Colonic mucosa (tissue), 4 donors: ENCODE results near the gene PHLDB2. TPM values are rescaled to one million over a fixed set of nuclear protein-coding genes. Genes with fewer than 3 reads are reported as not detected.

Experiments
- DNase-seq: peaks from one replicate; pipeline ENCODE4 v3.0.0-alpha.2; 2020
- H3K27ac ChIP-seq: fragments of 200-600 bp; one replicate; pipeline ENCODE4 v1.8.0; 2021
- H3K27me3 ChIP-seq: fragments of 200-600 bp; one replicate; pipeline ENCODE4 v1.8.0; 2021
- H3K36me3 ChIP-seq: fragments of 200-600 bp; one replicate; pipeline ENCODE4 v1.8.0; 2021
- H3K4me1 ChIP-seq: fragments of 200-600 bp; one replicate; pipeline ENCODE4 v1.8.0; 2021; ENCODE audit warnings: mild to moderate bottlenecking
- H3K4me3 ChIP-seq: fragments of 200-600 bp; one replicate; pipeline ENCODE4 v1.8.0; 2021
- H3K9ac ChIP-seq, 2 donors: one replicate each; pipeline ENCODE4 v1.7.0; 2013; ENCODE audit warnings: control low read depth in 2 of 2, low read depth in 2 of 2, low read length in 2 of 2
- H3K9me3 ChIP-seq: fragments of 200-600 bp; one replicate; pipeline ENCODE4 v1.8.0; 2021
- intact Hi-C: fragments of 100-400 bp; cut with DNase I; formaldehyde crosslinking; loops from one replicate; pipeline ENCODE4 v1.14.1; 2022
- total RNA-seq, 2 donors: library from RNA; stranded (reverse); fragmentation: NEBNext Ultra II Directional in 1 of 2; extraction: Animal tissue kit (Norgen Biotek cat#: 25700) in 1 of 2; gene quantifications; one replicate each; pipeline ENCODE4 v1.2.1, GENCODE V29; 2021
- TF ChIP-seq, protein P1 (sequence below): fragments of 200-600 bp; IDR thresholded peaks from one replicate; pipeline ENCODE4 v1.8.0; 2022; ENCODE audit warnings: antibody characterized with exemption, mild to moderate bottlenecking
- donor health status: healthy.
- donor health status: DM: no; HTN: no; CAD: no.
- donor health status: DM: no; HTN: no; CAD: no.

The PHLDB2 gene
- total RNA-seq, 2 donors from 2014 or later = 3.1 to 33.4 TPM

DNA sequence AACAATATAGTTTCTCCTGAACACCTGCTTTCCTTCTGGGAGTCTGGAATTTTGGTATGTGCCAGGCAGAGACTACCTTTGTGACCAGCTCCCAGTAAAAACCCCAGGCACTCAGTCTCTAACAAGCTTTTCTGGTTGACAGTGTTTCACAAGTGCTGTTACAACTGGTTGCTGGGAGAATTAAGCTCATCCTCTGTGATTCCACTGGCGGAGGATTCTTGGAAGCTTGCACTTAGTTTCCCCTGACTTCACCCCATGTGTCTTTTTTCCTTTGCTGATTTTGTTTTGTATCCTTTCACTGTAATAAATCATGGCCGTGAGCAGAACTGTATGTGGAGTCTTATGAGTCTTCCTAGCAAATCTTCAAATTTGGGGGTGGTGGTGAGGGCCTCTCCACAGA is 134.0 kb downstream of the PHLDB2 start:
- Histone ChIP-seq H3K9me3 (no peaks in the 10 kb centered on the region), H3K27ac (no peak overlapping the region), H3K27me3 (no peaks in the 10 kb centered on the region), H3K36me3 (no peaks in the 10 kb centered on the region), H3K9ac (no peak overlapping the region), H3K4me3 (no peak overlapping the region), H3K4me1 (no peaks in the 10 kb centered on the region)
- intact Hi-C loops = no loop called here
- TF ChIP-seq, protein P1, sequence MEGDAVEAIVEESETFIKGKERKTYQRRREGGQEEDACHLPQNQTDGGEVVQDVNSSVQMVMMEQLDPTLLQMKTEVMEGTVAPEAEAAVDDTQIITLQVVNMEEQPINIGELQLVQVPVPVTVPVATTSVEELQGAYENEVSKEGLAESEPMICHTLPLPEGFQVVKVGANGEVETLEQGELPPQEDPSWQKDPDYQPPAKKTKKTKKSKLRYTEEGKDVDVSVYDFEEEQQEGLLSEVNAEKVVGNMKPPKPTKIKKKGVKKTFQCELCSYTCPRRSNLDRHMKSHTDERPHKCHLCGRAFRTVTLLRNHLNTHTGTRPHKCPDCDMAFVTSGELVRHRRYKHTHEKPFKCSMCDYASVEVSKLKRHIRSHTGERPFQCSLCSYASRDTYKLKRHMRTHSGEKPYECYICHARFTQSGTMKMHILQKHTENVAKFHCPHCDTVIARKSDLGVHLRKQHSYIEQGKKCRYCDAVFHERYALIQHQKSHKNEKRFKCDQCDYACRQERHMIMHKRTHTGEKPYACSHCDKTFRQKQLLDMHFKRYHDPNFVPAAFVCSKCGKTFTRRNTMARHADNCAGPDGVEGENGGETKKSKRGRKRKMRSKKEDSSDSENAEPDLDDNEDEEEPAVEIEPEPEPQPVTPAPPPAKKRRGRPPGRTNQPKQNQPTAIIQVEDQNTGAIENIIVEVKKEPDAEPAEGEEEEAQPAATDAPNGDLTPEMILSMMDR = no peak
- DNase-seq = no peak

DNA sequence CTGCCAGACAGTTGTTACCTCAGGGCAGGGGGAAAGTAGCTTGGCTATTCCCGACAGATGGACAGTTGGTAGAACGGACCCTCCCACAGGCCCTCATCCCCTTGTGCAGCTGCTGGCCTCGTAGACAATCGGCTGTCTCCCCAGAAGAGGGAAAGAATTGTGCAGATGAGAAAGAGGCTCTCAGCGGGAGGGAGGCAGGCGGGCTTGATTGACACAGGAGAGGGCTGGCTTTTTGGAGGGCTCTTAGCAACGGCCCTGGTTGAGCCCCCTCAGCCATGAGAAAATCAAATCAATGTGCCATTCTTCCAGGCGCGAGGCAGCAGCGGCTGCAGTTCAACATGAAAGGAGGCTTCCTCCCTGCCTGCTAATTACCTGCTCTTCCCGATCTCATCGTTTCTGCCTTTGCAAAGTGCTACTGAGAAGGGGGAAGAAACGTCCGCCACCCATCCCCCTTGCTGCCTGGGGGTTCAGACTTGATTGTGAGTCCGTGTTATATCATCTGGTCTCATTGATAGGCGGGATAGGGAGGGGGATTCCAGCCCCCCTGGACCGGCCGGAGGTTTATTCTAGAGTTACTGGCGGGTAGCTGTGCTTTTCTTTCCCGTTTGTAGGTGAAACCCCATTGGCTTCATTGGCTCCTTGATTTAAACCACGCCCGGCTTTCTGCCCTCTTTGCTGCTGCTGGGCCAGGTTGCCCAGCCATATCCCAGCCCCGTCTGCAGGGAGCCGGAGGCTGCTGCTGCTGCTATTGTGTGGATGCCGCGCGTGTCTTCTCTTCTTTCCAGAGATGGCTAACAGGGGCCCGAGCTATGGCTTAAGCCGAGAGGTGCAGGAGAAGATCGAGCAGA is 139.8 kb downstream of the PHLDB2 start, which contains the start of gene TAGLN3:
TAGLN3 (plus strand) TSS at position 287 of the 848 bp plus-strand sequence; CDS start at position 788, 501 bp downstream.
- Histone ChIP-seq H3K36me3 (no peaks in the 10 kb centered on the region), H3K9me3 (no peaks in the 10 kb centered on the region), H3K27ac (no peak within 1 kb of the TSS), H3K27me3 (no peaks in the 10 kb centered on the region), H3K4me3 (peak within 1 kb of the TSS; percentile 22), H3K4me1 (no peaks in the 10 kb centered on the region), H3K9ac (peak within 1 kb of the TSS; percentile 6 to 29)
- DNase-seq = no peak
- intact Hi-C loops = no loop called here
- TF ChIP-seq, protein P1 = no peak

DNA sequence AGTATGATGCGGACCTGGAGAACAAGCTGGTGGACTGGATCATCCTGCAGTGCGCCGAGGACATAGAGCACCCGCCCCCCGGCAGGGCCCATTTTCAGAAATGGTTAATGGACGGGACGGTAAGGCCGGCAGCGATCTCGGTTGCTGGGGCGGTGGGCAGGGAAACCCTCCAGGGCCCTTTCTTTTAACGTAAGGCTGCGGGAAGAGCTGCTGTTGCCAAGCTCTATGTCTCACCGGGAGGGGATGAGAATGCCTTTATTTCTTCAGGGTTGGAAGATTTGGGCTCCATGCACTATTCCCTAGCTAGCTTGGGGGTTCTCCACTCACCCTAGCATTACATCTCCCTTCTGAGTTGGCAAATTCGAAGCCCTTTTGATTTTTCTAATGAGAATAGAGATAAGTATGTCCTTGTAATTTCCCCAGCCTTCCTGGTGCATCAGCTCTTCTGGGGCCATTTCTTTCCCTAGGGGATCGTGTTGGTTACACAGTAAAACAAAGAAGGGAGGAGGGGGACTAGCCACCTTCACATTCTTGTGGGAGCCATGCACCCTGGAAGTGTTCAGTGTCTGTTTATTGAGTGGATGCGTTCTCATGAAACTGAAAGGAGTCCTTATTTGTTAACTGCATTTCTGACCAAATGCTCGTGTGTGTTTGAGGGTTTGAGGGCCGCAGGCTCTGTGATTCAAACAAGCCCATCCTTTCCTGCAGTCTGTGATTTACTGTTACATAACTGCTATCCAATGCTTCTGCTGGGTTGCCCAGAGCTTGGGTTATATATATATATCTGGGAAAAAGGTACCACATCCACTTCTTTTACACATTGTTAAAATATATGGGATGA is 140.6 kb downstream of the PHLDB2 start:
- TF ChIP-seq, protein P1 = no peak
- H3K4me1 ChIP-seq = no peaks in the 10 kb centered on the region
- H3K4me3 ChIP-seq = peak overlapping the region; percentile 22
- intact Hi-C loops = no loop called here
- H3K27ac ChIP-seq = no peak overlapping the region
- H3K9me3 ChIP-seq = no peaks in the 10 kb centered on the region
- no peak overlapping the region for H3K9ac ChIP-seq
- H3K27me3 ChIP-seq = no peaks in the 10 kb centered on the region
- no peak for DNase-seq
- no peaks in the 10 kb centered on the region for H3K36me3 ChIP-seq

DNA sequence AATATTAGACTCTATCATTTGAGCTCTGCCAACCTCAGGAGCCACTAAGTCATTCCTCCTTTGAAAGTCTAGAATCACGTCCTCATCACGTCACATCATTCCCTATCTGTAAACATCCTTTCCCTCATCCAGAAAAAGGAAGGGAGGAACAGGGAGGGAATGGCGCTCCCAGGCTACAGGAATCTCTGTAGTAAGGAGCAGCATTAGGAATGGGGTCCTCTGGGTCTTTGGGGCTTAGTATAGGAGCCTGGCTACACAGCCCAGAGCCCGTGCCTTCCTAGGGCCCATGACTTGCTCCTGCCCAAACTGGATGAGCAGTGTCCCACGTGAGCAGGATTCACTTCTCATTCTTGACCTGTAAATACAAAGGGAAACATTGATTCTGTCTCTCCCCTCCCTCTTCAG is 141.3 kb downstream of the PHLDB2 start:
- no peak overlapping the region for H3K9ac ChIP-seq
- intact Hi-C loops = no loop called here
- H3K27ac ChIP-seq = no peak overlapping the region
- no peaks in the 10 kb centered on the region for H3K36me3 ChIP-seq
- TF ChIP-seq, protein P1 = no peak
- DNase-seq = no peak
- no peaks in the 10 kb centered on the region for H3K4me1 ChIP-seq
- H3K4me3 ChIP-seq = no peak overlapping the region
- H3K27me3 ChIP-seq = no peaks in the 10 kb centered on the region
- H3K9me3 ChIP-seq = no peaks in the 10 kb centered on the region

DNA sequence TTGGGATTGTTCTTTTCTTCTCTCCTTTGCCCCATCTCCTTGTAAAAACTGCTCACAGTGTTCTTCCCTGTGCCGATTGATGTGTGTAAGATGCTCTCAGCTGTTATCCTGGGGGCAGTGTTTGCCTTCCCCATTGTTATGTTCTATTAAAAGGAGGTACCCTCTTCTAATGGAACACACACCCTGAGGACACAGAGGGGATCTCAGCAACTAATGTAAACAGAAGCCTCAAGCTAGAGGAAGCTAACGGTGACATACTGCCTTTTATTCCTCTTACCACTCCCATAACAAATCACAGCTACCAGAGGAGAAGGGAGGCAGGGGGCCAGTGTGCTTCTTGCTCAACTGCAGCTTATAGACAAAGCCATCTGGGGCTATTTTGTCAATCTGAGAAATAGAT is 141.9 kb downstream of the PHLDB2 start:
- DNase-seq = no peak
- H3K36me3 ChIP-seq = no peaks in the 10 kb centered on the region
- H3K4me3 ChIP-seq = no peak overlapping the region
- no peaks in the 10 kb centered on the region for H3K4me1 ChIP-seq
- no peak overlapping the region for H3K27ac ChIP-seq
- no peaks in the 10 kb centered on the region for H3K27me3 ChIP-seq
- no peaks in the 10 kb centered on the region for H3K9me3 ChIP-seq
- TF ChIP-seq, protein P1 = no peak
- intact Hi-C loops = no loop called here
- no peak overlapping the region for H3K9ac ChIP-seq
